Measurements from ENCODE around the gene GLDN.

Gene GLDN

GRCh38 chr15:51341366-51342226, at the start of gene GLDN:
GLDN (plus strand) TSS chr15:51341655; CDS start chr15:51341685, 30 bp downstream.
- Histone ChIP-seq H3K9ac (no peak within 1 kb of the TSS), H3K4me3 (no peak within 1 kb of the TSS), H3K27me3 (no peaks in the 10 kb centered on the region), H3K9me3 (replicated peaks in 1 of 11) (peaks cover 9 to 25% (median 15%) of the 10 kb centered on the region in 11 experiments; a peak in 21 of 22 replicates), H4K20me1 (no peaks in the 10 kb centered on the region), H3K27ac (no peak within 1 kb of the TSS), H3K4me1 (peaks cover 0 to 9% (median 0%) of the 10 kb centered on the region in 10 experiments; a peak in 2 of 20 replicates), H3K36me3 (no peaks in the 10 kb centered on the region), H3K4me2 (no peak within 1 kb of the TSS)
- no peak for TF ChIP-seq Cebpa-rat (IDR thresholded peaks at IDR 0.05)

- TF ChIP-seq Cebpa-rat (IDR thresholded peaks at IDR 0.05): no peak
- H3K4me2 ChIP-seq: no peak overlapping the region
- no peaks in the 10 kb centered on the region for H4K20me1 ChIP-seq
- H3K9me3 ChIP-seq (replicated peaks in 1 of 11): peaks cover 2 to 5% (median 3%) of the 10 kb centered on the region in 11 experiments; a peak in 20 of 22 replicates
- no peaks in the 10 kb centered on the region for H3K36me3 ChIP-seq
- H3K27ac ChIP-seq: no peak overlapping the region
- no peaks in the 10 kb centered on the region for H3K27me3 ChIP-seq
- no peak overlapping the region for H3K4me3 ChIP-seq
- H3K4me1 ChIP-seq: no peaks in the 10 kb centered on the region
- H3K9ac ChIP-seq: no peak overlapping the region
Observed at GRCh38 chr15:51298620-51299019, 42.8 kb upstream of the GLDN start.

GRCh38 chr15:51299187-51300015, 42.1 kb upstream of the GLDN start:
- TF ChIP-seq Cebpa-rat (IDR thresholded peaks at IDR 0.05): no peak
- Histone ChIP-seq H4K20me1 (no peaks in the 10 kb centered on the region), H3K4me3 (no peak overlapping the region), H3K27me3 (no peaks in the 10 kb centered on the region), H3K4me1 (no peaks in the 10 kb centered on the region), H3K9ac (no peak overlapping the region), H3K36me3 (no peaks in the 10 kb centered on the region), H3K4me2 (no peak overlapping the region), H3K9me3 (replicated peaks in 1 of 11) (no peaks in the 10 kb centered on the region), H3K27ac (no peak overlapping the region)

- Histone ChIP-seq H3K4me1 (peaks cover 0 to 1% (median 0%) of the 10 kb centered on the region in 10 experiments; a peak in 2 of 20 replicates), H3K9ac (no peak overlapping the region), H3K27ac (no peak overlapping the region), H3K36me3 (no peaks in the 10 kb centered on the region), H3K9me3 (replicated peaks in 1 of 11) (no peaks in the 10 kb centered on the region), H3K4me3 (no peak overlapping the region), H4K20me1 (no peaks in the 10 kb centered on the region), H3K27me3 (no peaks in the 10 kb centered on the region), H3K4me2 (no peak overlapping the region)
- no peak for TF ChIP-seq Cebpa-rat (IDR thresholded peaks at IDR 0.05)
Observed at GRCh38 chr15:51302480-51302879, 39.0 kb upstream of the GLDN start.

GRCh38 chr15:51303462-51303980, 37.9 kb upstream of the GLDN start:
- Histone ChIP-seq H3K9me3 (replicated peaks in 1 of 11) (no peaks in the 10 kb centered on the region), H3K27me3 (no peaks in the 10 kb centered on the region), H3K4me1 (peaks cover 0 to 9% (median 0%) of the 10 kb centered on the region in 10 experiments; a peak in 5 of 20 replicates), H3K9ac (no peak overlapping the region), H3K4me2 (no peak overlapping the region; a peak in 1 of 22 replicates), H4K20me1 (no peaks in the 10 kb centered on the region), H3K4me3 (no peak overlapping the region), H3K27ac (no peak overlapping the region), H3K36me3 (no peaks in the 10 kb centered on the region)
- no peak for TF ChIP-seq Cebpa-rat (IDR thresholded peaks at IDR 0.05)

GRCh38 chr15:51307325-51307724, 34.1 kb upstream of the GLDN start:
- Histone ChIP-seq H3K4me1 (peaks cover 0 to 40% (median 7%) of the 10 kb centered on the region in 10 experiments; a peak in 11 of 20 replicates), H3K9ac (no peak overlapping the region), H3K27me3 (no peaks in the 10 kb centered on the region), H3K4me3 (no peak overlapping the region), H3K27ac (no peak overlapping the region), H3K4me2 (peak overlapping the region in 2 of 11 experiments; percentile 30 to 36; a peak in 3 of 22 replicates), H3K36me3 (no peaks in the 10 kb centered on the region), H4K20me1 (no peaks in the 10 kb centered on the region), H3K9me3 (replicated peaks in 1 of 11) (no peaks in the 10 kb centered on the region)
- TF ChIP-seq Cebpa-rat (IDR thresholded peaks at IDR 0.05): no peak

GRCh38 chr15:51307811-51308210, 33.6 kb upstream of the GLDN start:
- H3K27me3 ChIP-seq: no peaks in the 10 kb centered on the region
- no peaks in the 10 kb centered on the region for H4K20me1 ChIP-seq
- H3K9me3 ChIP-seq (replicated peaks in 1 of 11): no peaks in the 10 kb centered on the region
- peak overlapping the region in 2 of 11 experiments; percentile 30 to 36; a peak in 4 of 22 replicates for H3K4me2 ChIP-seq
- peaks cover 0 to 41% (median 10%) of the 10 kb centered on the region in 10 experiments; a peak in 11 of 20 replicates for H3K4me1 ChIP-seq
- H3K9ac ChIP-seq: no peak overlapping the region
- no peak overlapping the region for H3K27ac ChIP-seq
- no peak overlapping the region for H3K4me3 ChIP-seq
- no peaks in the 10 kb centered on the region for H3K36me3 ChIP-seq
- TF ChIP-seq Cebpa-rat (IDR thresholded peaks at IDR 0.05): no peak

- TF ChIP-seq Cebpa-rat (IDR thresholded peaks at IDR 0.05): no peak
- Histone ChIP-seq H3K9ac (no peak overlapping the region), H4K20me1 (no peaks in the 10 kb centered on the region)
Observed at GRCh38 chr15:51310064-51310463, 31.4 kb upstream of the GLDN start.

GRCh38 chr15:51311510-51311909, 29.9 kb upstream of the GLDN start:
- peaks cover 0 to 41% (median 10%) of the 10 kb centered on the region in 10 experiments; a peak in 11 of 20 replicates for H3K4me1 ChIP-seq
- no peak overlapping the region for H3K27ac ChIP-seq
- H3K4me2 ChIP-seq: peak overlapping the region in 2 of 11 experiments; percentile 7 to 28; a peak in 1 of 22 replicates
- no peaks in the 10 kb centered on the region for H3K27me3 ChIP-seq
- no peaks in the 10 kb centered on the region for H3K9me3 ChIP-seq (replicated peaks in 1 of 11)
- no peak for TF ChIP-seq Cebpa-rat (IDR thresholded peaks at IDR 0.05)
- H3K36me3 ChIP-seq: no peaks in the 10 kb centered on the region
- H3K4me3 ChIP-seq: no peak overlapping the region
- H4K20me1 ChIP-seq: no peaks in the 10 kb centered on the region
- H3K9ac ChIP-seq: no peak overlapping the region

More at GRCh38 chr15:51310064-51310463, 31.4 kb upstream of the GLDN start:
- H3K4me3 ChIP-seq: no peak overlapping the region
- peaks cover 0 to 41% (median 10%) of the 10 kb centered on the region in 10 experiments; a peak in 11 of 20 replicates for H3K4me1 ChIP-seq
- no peak overlapping the region; a peak in 1 of 22 replicates for H3K27ac ChIP-seq
- peak overlapping the region in 3 of 11 experiments; percentile 6 to 72 (median 38); a peak in 4 of 22 replicates for H3K4me2 ChIP-seq
- H3K36me3 ChIP-seq: no peaks in the 10 kb centered on the region
- H3K9me3 ChIP-seq (replicated peaks in 1 of 11): no peaks in the 10 kb centered on the region
- no peaks in the 10 kb centered on the region for H3K27me3 ChIP-seq
